Peyer's patch (tissue), 4 donors: ENCODE results near the gene UCHL5. TPM values are rescaled to one million over a fixed set of nuclear protein-coding genes. Genes with fewer than 3 reads are reported as not detected.
"Not testable (repeated sequence)": the region's sequence is repeated elsewhere in the genome, so short reads cannot be mapped to it uniquely, and the experiment has no call there.

Source experiments
- DNase-seq, 3 donors: peaks; one replicate each; pipeline ENCODE4 v3.0.0-alpha.2; 2017 to 2019
- H3K27ac ChIP-seq, 4 donors: fragments of 200-600 bp; sonication (generic); one replicate each; pipeline ENCODE4 v1.5.1; 2016 to 2019
- H3K27me3 ChIP-seq, 2 donors: fragments of 200-600 bp; sonication (generic); one replicate each; pipeline ENCODE4 v1.5.1; 2019
- H3K36me3 ChIP-seq, 3 donors: fragments of 200-600 bp; sonication (generic); one replicate each; pipeline ENCODE4 v1.5.1; 2016 to 2019
- H3K4me1 ChIP-seq, 4 donors: fragments of 200-600 bp; sonication (generic); one replicate each; pipeline ENCODE4 v1.5.1; 2016 to 2019
- H3K4me3 ChIP-seq, 4 donors: fragments of 200-600 bp; sonication (generic); 1 replicate in 3 of 4; 2 replicates in 1 of 4; pipeline ENCODE4 v1.5.1; 2016 to 2019; ENCODE audit warnings: mild to moderate bottlenecking in 1 of 4
- H3K9me3 ChIP-seq, 4 donors: fragments of 200-600 bp; sonication (generic); one replicate each; pipeline ENCODE4 v1.5.1; 2016 to 2019; ENCODE audit warnings: mild to moderate bottlenecking in 1 of 4
- CTCF ChIP-seq, 6 experiments: fragments of 450-650 bp in 4 of 6; fragments of 200-600 bp in 2 of 6; sonication (generic) in 1 of 6; IDR thresholded peaks; one replicate each; pipeline ENCODE4 v1.5.1; 2017 to 2019; ENCODE audit warnings: antibody characterized with exemption in 6 of 6, mild to moderate bottlenecking in 3 of 6, moderate library complexity in 1 of 6
- POLR2A ChIP-seq, 2 donors: fragments of 450-650 bp; IDR thresholded peaks; one replicate each; pipeline ENCODE4 v1.5.1; 2017; ENCODE audit warnings: antibody characterized with exemption in 2 of 2, mild to moderate bottlenecking in 2 of 2, moderate library complexity in 2 of 2
- total RNA-seq, 4 donors: library from RNA; depleted of rRNA; stranded (reverse); fragments of >200 nt; gene quantifications; one replicate each; pipeline ENCODE4 v1.1.0, GENCODE V29; 2016

UCHL5 gene
- total RNA-seq, 4 donors from 2014 or later = 27.9 to 39.6 (median 34.3) TPM

GRCh38 chr1:192993426-192994085 lies 65.6 kb downstream of the UCHL5 start:
- Histone ChIP-seq H3K4me1 (no peaks in the 10 kb centered on the region), H3K9me3 (no peaks in the 10 kb centered on the region), H3K4me3 (no peak overlapping the region), H3K27ac (no peak overlapping the region), H3K27me3 (no peaks in the 10 kb centered on the region), H3K36me3 (peaks cover 0 to 7% (median 0%) of the 10 kb centered on the region in 3 donors)
- no peak for DNase-seq
- no peak for TF ChIP-seq POLR2A (IDR thresholded peaks at IDR 0.05)
- no peak for TF ChIP-seq CTCF (IDR thresholded peaks at IDR 0.05)

GRCh38 chr1:192986748-192987334 lies 72.3 kb downstream of the UCHL5 start:
- not testable (repeated sequence) for H3K36me3 ChIP-seq, H3K27ac ChIP-seq, H3K9me3 ChIP-seq, DNase-seq, H3K27me3 ChIP-seq, H3K4me1 ChIP-seq, H3K4me3 ChIP-seq

- no peaks in the 10 kb centered on the region for H3K9me3 ChIP-seq
- no peak overlapping the region for H3K27ac ChIP-seq
- H3K27me3 ChIP-seq = no peaks in the 10 kb centered on the region
- TF ChIP-seq POLR2A (IDR thresholded peaks at IDR 0.05) (no peak), CTCF (IDR thresholded peaks at IDR 0.05) (no peak)
- H3K4me3 ChIP-seq = no peak overlapping the region
- H3K36me3 ChIP-seq = no peaks in the 10 kb centered on the region
- DNase-seq = no peak
- no peaks in the 10 kb centered on the region for H3K4me1 ChIP-seq
Measured at GRCh38 chr1:192986110-192986747, 72.9 kb downstream of the UCHL5 start.

GRCh38 chr1:192984080-192984479 lies 75.1 kb downstream of the UCHL5 start:
- Histone ChIP-seq H3K27ac (no peak overlapping the region), H3K27me3 (no peaks in the 10 kb centered on the region), H3K36me3 (no peaks in the 10 kb centered on the region), H3K4me1 (no peaks in the 10 kb centered on the region), H3K9me3 (no peaks in the 10 kb centered on the region), H3K4me3 (no peak overlapping the region)
- DNase-seq = no peak
- TF ChIP-seq CTCF (IDR thresholded peaks at IDR 0.05) (no peak), POLR2A (IDR thresholded peaks at IDR 0.05) (no peak)

GRCh38 chr1:192983349-192983980 lies 75.7 kb downstream of the UCHL5 start:
- Histone ChIP-seq H3K4me3 (no peak overlapping the region), H3K27me3 (no peaks in the 10 kb centered on the region), H3K27ac (no peak overlapping the region), H3K36me3 (no peaks in the 10 kb centered on the region), H3K9me3 (no peaks in the 10 kb centered on the region), H3K4me1 (no peaks in the 10 kb centered on the region)
- no peak for DNase-seq
- TF ChIP-seq POLR2A (IDR thresholded peaks at IDR 0.05) (no peak), CTCF (IDR thresholded peaks at IDR 0.05) (no peak)

GRCh38 chr1:192980856-192981255 lies 78.3 kb downstream of the UCHL5 start:
- no peaks in the 10 kb centered on the region for H3K9me3 ChIP-seq
- no peak for DNase-seq
- no peak overlapping the region for H3K27ac ChIP-seq
- no peaks in the 10 kb centered on the region for H3K36me3 ChIP-seq
- H3K4me3 ChIP-seq = no peak overlapping the region
- H3K4me1 ChIP-seq = no peaks in the 10 kb centered on the region
- no peak for TF ChIP-seq POLR2A (IDR thresholded peaks at IDR 0.05)
- TF ChIP-seq CTCF (IDR thresholded peaks at IDR 0.05) = no peak
- H3K27me3 ChIP-seq = no peaks in the 10 kb centered on the region

GRCh38 chr1:192980334-192980733 lies 78.8 kb downstream of the UCHL5 start:
- not testable (repeated sequence) for DNase-seq, H3K27me3 ChIP-seq, H3K36me3 ChIP-seq, H3K27ac ChIP-seq, H3K4me3 ChIP-seq, H3K4me1 ChIP-seq, H3K9me3 ChIP-seq
